Neural crest cell (in vitro differentiated cells): ENCODE results near the gene TRAF1. TPM values are rescaled to one million over a fixed set of nuclear protein-coding genes. Genes with fewer than 3 reads are reported as not detected.
A peak's percentile ranks its signal among the peaks of the same experiment; 100 is the strongest.

Experiments
- DNase-seq: peaks from one replicate; pipeline ENCODE4 v3.0.0; 2021; ENCODE audit warnings: low read depth, mixed read lengths, low spot score
- H3K27ac Mint-ChIP-seq: one replicate; pipeline ENCODE4 v1.8.0; 2021; ENCODE audit warnings: mild to moderate bottlenecking, mixed read lengths; ENCODE audit not compliant: unreplicated experiment
- H3K27me3 Mint-ChIP-seq: 2 replicates; pipeline ENCODE4 v1.8.0; 2021; ENCODE audit warnings: low read depth, mild to moderate bottlenecking, mixed read lengths
- H3K36me3 Mint-ChIP-seq: 2 replicates; pipeline ENCODE4 v1.8.0; 2021; ENCODE audit warnings: low read depth, mild to moderate bottlenecking, mixed read lengths
- H3K4me1 Mint-ChIP-seq: 2 replicates; pipeline ENCODE4 v1.8.0; 2021; ENCODE audit warnings: mixed read lengths
- H3K4me3 Mint-ChIP-seq: one replicate; pipeline ENCODE4 v1.8.0; 2021; ENCODE audit warnings: mild to moderate bottlenecking, mixed read lengths
- H3K9me3 Mint-ChIP-seq: 2 replicates; pipeline ENCODE4 v1.8.0; 2021; ENCODE audit warnings: mixed read lengths
- total RNA-seq: library from RNA; stranded (reverse); gene quantifications from 2 replicates; pipeline ENCODE4 v1.2.1, GENCODE V29; 2021
- TF ChIP-seq, protein P1 (sequence below): fragments of 200-600 bp; sonication (generic); conservative IDR thresholded peaks from 2 replicates; pipeline ENCODE4 v1.5.0; 2021; ENCODE audit warnings: antibody characterized with exemption, mild to moderate bottlenecking

Gene TRAF1
- total RNA-seq, 1 donor from 2014 or later: 3.8 TPM

- no peak for DNase-seq
- peaks cover 47% of the 10 kb centered on the region for H3K4me1 Mint-ChIP-seq
- H3K36me3 Mint-ChIP-seq: no peaks in the 10 kb centered on the region
- H3K9me3 Mint-ChIP-seq: no peaks in the 10 kb centered on the region
- peak overlapping the region; percentile 93 for H3K27ac Mint-ChIP-seq
- peak overlapping the region; percentile 79 for H3K4me3 Mint-ChIP-seq
- TF ChIP-seq, protein P1, sequence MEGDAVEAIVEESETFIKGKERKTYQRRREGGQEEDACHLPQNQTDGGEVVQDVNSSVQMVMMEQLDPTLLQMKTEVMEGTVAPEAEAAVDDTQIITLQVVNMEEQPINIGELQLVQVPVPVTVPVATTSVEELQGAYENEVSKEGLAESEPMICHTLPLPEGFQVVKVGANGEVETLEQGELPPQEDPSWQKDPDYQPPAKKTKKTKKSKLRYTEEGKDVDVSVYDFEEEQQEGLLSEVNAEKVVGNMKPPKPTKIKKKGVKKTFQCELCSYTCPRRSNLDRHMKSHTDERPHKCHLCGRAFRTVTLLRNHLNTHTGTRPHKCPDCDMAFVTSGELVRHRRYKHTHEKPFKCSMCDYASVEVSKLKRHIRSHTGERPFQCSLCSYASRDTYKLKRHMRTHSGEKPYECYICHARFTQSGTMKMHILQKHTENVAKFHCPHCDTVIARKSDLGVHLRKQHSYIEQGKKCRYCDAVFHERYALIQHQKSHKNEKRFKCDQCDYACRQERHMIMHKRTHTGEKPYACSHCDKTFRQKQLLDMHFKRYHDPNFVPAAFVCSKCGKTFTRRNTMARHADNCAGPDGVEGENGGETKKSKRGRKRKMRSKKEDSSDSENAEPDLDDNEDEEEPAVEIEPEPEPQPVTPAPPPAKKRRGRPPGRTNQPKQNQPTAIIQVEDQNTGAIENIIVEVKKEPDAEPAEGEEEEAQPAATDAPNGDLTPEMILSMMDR: no peak
- no peaks in the 10 kb centered on the region for H3K27me3 Mint-ChIP-seq
Observed at GRCh38 chr9:120931231-120932085, 4.9 kb upstream of the TRAF1 start.

DNA sequence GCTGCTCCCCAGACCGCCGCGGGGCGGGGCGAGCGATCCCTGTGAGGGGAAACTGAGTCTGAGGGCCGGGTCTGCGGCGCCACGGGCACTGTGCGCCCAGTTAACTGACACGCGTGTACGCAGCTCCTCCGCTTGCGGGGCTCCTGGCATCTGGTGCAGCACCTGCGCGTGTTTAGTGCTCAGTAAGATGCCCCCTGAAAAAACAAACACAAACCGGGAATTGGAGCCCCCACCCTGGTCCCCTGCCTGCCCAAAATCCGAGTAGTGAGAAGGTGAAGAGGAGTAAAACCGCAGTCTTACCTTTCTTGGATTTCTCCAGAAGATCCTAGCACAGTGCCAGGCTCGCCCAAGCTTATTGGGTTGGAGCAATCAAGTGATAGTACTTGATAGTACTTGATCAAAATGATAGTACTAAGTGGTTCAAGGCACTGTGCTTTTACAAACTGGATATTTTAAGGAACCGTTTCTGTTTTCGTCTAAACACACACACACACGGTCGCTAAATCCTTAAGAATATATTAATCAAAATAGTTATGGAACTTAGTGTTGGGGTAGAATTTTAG is 2.7 kb upstream of the TRAF1 start:
- H3K4me1 Mint-ChIP-seq: peaks cover 41% of the 10 kb centered on the region
- TF ChIP-seq, protein P1: no peak

GRCh38 chr9:120928483-120929228 is 2.1 kb upstream of the TRAF1 start:
- Mint-ChIP-seq H3K4me3 (peak overlapping the region; percentile 77), H3K9me3 (no peaks in the 10 kb centered on the region), H3K4me1 (peaks cover 38% of the 10 kb centered on the region), H3K36me3 (no peaks in the 10 kb centered on the region), H3K27ac (peak overlapping the region; percentile 9), H3K27me3 (no peaks in the 10 kb centered on the region)
- DNase-seq: peak; percentile 51
- TF ChIP-seq, protein P1: no peak

More for the DNA sequence above, 2.7 kb upstream of the TRAF1 start:
- peak overlapping the region; percentile 76 for H3K4me3 Mint-ChIP-seq
- no peaks in the 10 kb centered on the region for H3K36me3 Mint-ChIP-seq
- H3K27ac Mint-ChIP-seq: no peak overlapping the region
- H3K9me3 Mint-ChIP-seq: no peaks in the 10 kb centered on the region
- no peaks in the 10 kb centered on the region for H3K27me3 Mint-ChIP-seq
- no peak for DNase-seq

GRCh38 chr9:120928015-120928482 is 1.5 kb upstream of the TRAF1 start:
- DNase-seq: no peak
- TF ChIP-seq, protein P1: no peak
- Mint-ChIP-seq H3K9me3 (no peaks in the 10 kb centered on the region), H3K27me3 (no peaks in the 10 kb centered on the region), H3K36me3 (no peaks in the 10 kb centered on the region), H3K4me1 (peaks cover 38% of the 10 kb centered on the region), H3K27ac (peak overlapping the region; percentile 9), H3K4me3 (peak overlapping the region; percentile 77)

GRCh38 chr9:120927269-120928014 is 846 bp upstream of the TRAF1 start:
- H3K36me3 Mint-ChIP-seq: no peaks in the 10 kb centered on the region
- H3K27me3 Mint-ChIP-seq: no peaks in the 10 kb centered on the region
- H3K4me3 Mint-ChIP-seq: peak overlapping the region; percentile 68
- DNase-seq: no peak
- peaks cover 36% of the 10 kb centered on the region for H3K4me1 Mint-ChIP-seq
- TF ChIP-seq, protein P1: no peak
- H3K9me3 Mint-ChIP-seq: no peaks in the 10 kb centered on the region
- H3K27ac Mint-ChIP-seq: no peak overlapping the region
